ENCODE measurements around the gene RIPOR2. TPM values are rescaled to one million over a fixed set of nuclear protein-coding genes. Genes with fewer than 3 reads are reported as not detected.
"Not testable (repeated sequence)": the region's sequence is repeated elsewhere in the genome, so short reads cannot be mapped to it uniquely, and the experiment has no call there.

Gene RIPOR2
- polyA plus RNA-seq, 12 donors, result 22.2 to 39.9 (median 29.9) TPM; not detected in 1

GRCh38 chr6:24764833-24765828, 170.6 kb downstream of the RIPOR2 start:
- DNase-seq, result not testable (repeated sequence)

- no peak for DNase-seq
These were observed 172.2 kb downstream of the RIPOR2 start for GRCh38 chr6:24763578-24763977.

- DNase-seq, result no peak
These were observed 173.9 kb downstream of the RIPOR2 start for GRCh38 chr6:24761851-24762250.

GRCh38 chr6:24761193-24761835, 174.4 kb downstream of the RIPOR2 start:
- no peak for DNase-seq

GRCh38 chr6:24760210-24760609, 175.6 kb downstream of the RIPOR2 start:
- DNase-seq, result no peak

- no peak for DNase-seq
These were observed 176.0 kb downstream of the RIPOR2 start for GRCh38 chr6:24759718-24760117.

- no peak for DNase-seq
These were observed 178.1 kb downstream of the RIPOR2 start for GRCh38 chr6:24757611-24758010.

- DNase-seq, result no peak
These were observed 180.5 kb downstream of the RIPOR2 start for GRCh38 chr6:24755279-24755678.

GRCh38 chr6:24754378-24754777, 181.4 kb downstream of the RIPOR2 start:
- not testable (repeated sequence) for DNase-seq

Other genes starting within 250 kb of the RIPOR2 start
- 100 to 1,000 TPM in 4 of 12 donors, 10 to 100 TPM in 8; 64.5 to 204 (median 93.1) TPM for gene C6orf62, start 216.8 kb downstream of the RIPOR2 start, polyA plus RNA-seq (ENCODE audit: insufficient read length in 12 of 12)
- gene GMNN, start 161.0 kb downstream of the RIPOR2 start, polyA plus RNA-seq (ENCODE audit: insufficient read length in 12 of 12), result 10 to 100 TPM in 11 of 12 donors, not detected in 1; 12.1 to 55.5 (median 21.4) TPM
- gene ARMH2, start 137.0 kb downstream of the RIPOR2 start, polyA plus RNA-seq (ENCODE audit: insufficient read length in 12 of 12), result not detected